HG03097 (cell line): ENCODE measurements around the gene RPP38.

Source experiments
- ATAC-seq: cut with Tn5 transposase; IDR thresholded peaks from one replicate; pipeline ENCODE4 v1.9.1; 2021; ENCODE audit not compliant: unreplicated experiment, low FRiP score

The RPP38 gene

GRCh38 chr10:15149042-15149771, 52.1 kb downstream of the RPP38 start:
- no peak for ATAC-seq

- no peak for ATAC-seq
Measured at GRCh38 chr10:15150563-15150962, 53.4 kb downstream of the RPP38 start.

- no peak for ATAC-seq
Measured at GRCh38 chr10:15152556-15152955, 55.4 kb downstream of the RPP38 start.
